Activated CD4-positive, alpha-beta T cell treated with anti-CD3 and anti-CD28 coated beads, Interleukin-2, amount 10 ng/mL, durations not matched to agents 24 days and 14 days (primary cell): ENCODE results near the gene KIF4A. TPM values are rescaled to one million over a fixed set of nuclear protein-coding genes. Genes with fewer than 3 reads are reported as not detected.
A peak's percentile ranks its signal among the peaks of the same experiment; 100 is the strongest.

Experiments
- DNase-seq: peaks from one replicate; pipeline ENCODE4 v3.0.0; 2022
- H3K27ac Mint-ChIP-seq: one replicate; pipeline ENCODE4 v1.8.0; 2022; ENCODE audit warnings: mild to moderate bottlenecking, mixed read lengths
- H3K27me3 Mint-ChIP-seq: one replicate; pipeline ENCODE4 v1.8.0; 2022; ENCODE audit warnings: mixed read lengths
- H3K36me3 Mint-ChIP-seq: one replicate; pipeline ENCODE4 v1.8.0; 2022; ENCODE audit warnings: low read depth, mild to moderate bottlenecking, mixed read lengths
- H3K4me1 Mint-ChIP-seq: one replicate; pipeline ENCODE4 v1.8.0; 2021; ENCODE audit warnings: mixed read lengths
- H3K4me3 Mint-ChIP-seq: one replicate; pipeline ENCODE4 v1.8.0; 2022; ENCODE audit warnings: mild to moderate bottlenecking, moderate library complexity, mixed read lengths
- H3K9me3 Mint-ChIP-seq: one replicate; pipeline ENCODE4 v1.8.0; 2021; ENCODE audit warnings: mixed read lengths
- intact Hi-C: fragments of 100-400 bp; cut with micrococcal nuclease; formaldehyde crosslinking; loops from one replicate; pipeline ENCODE4 v1.15.1; 2023
- total RNA-seq: library from RNA; stranded (reverse); gene quantifications from 2 replicates; pipeline ENCODE4 v1.2.3, GENCODE V29; 2022

Gene KIF4A
- total RNA-seq, 1 donor from 2014 or later, result 19.4 TPM

DNA sequence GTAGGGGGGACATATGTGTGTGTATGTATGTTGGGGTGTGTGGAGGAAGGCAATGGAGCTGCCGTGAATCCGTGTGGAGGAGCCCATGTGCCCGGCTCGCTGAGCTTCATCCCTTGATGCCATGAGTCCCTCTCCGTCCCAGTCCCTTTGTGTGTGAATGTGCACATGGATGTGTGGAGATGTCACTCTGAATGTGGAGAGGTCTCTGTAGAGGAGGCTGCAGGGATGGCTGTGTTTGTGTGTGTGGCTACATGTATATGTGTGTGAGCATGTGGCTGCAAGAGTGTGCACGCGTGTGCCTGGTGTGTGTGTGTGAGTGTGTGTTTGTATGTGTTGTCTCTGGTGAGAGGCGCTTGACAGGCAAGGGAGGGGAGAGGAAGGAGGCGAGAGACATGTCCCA, 156.0 kb downstream of the KIF4A start:
- H3K36me3 Mint-ChIP-seq, result no peaks in the 10 kb centered on the region
- no peak overlapping the region for H3K27ac Mint-ChIP-seq
- peaks cover 47% of the 10 kb centered on the region for H3K27me3 Mint-ChIP-seq
- H3K4me1 Mint-ChIP-seq, result peaks cover 4% of the 10 kb centered on the region
- peak overlapping the region; percentile 44 for H3K4me3 Mint-ChIP-seq
- DNase-seq, result no peak
- no peaks in the 10 kb centered on the region for H3K9me3 Mint-ChIP-seq
- intact Hi-C loops, result no loop called here

- DNase-seq, result no peak
- H3K4me1 Mint-ChIP-seq, result peaks cover 4% of the 10 kb centered on the region
- intact Hi-C loops, result no loop called here
- peaks cover 41% of the 10 kb centered on the region for H3K27me3 Mint-ChIP-seq
- H3K4me3 Mint-ChIP-seq, result no peak overlapping the region
- H3K27ac Mint-ChIP-seq, result no peak overlapping the region
- H3K9me3 Mint-ChIP-seq, result no peaks in the 10 kb centered on the region
- no peaks in the 10 kb centered on the region for H3K36me3 Mint-ChIP-seq
These were observed 156.8 kb downstream of the KIF4A start for GRCh38 chrX:70446380-70447350.

GRCh38 chrX:70449457-70449966, 159.6 kb downstream of the KIF4A start:
- DNase-seq, result no peak
- Mint-ChIP-seq H3K27ac (no peak overlapping the region), H3K4me1 (peaks cover 21% of the 10 kb centered on the region), H3K27me3 (peaks cover 18% of the 10 kb centered on the region), H3K9me3 (no peaks in the 10 kb centered on the region), H3K4me3 (no peak overlapping the region), H3K36me3 (no peaks in the 10 kb centered on the region)
- intact Hi-C loops, result no loop called here

GRCh38 chrX:70452143-70452733, 162.3 kb downstream of the KIF4A start:
- no peaks in the 10 kb centered on the region for H3K9me3 Mint-ChIP-seq
- peak overlapping the region; percentile 91 for H3K27ac Mint-ChIP-seq

DNA sequence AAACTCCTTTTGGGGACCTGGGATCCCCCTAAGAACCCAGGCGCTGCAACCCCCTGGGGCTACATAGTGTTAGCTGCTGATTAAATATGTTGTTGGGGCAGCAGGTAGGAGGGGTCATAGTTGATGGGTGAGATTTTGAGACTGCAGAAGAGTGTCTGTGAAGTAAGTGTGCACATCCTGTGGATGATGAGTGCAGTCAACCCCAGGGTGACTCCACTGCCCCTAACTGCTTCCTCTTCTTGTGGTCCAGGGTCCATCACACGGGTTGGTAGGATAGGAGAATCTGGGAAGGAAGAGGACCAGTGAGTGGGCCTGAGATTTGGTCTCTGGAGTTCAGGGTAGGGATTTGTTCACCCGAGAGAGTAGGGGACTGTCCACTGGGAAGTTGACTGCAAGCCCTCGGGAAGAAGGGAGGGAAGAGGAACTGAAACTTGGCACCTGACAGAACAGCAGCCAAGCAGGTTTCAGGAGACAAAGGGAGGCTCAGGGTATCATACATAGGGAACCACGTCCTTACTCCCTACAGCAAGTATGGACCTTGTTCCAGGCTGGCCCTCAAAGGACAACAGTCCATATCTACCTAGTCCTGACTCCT, 163.2 kb downstream of the KIF4A start:
- Mint-ChIP-seq H3K27me3 (no peaks in the 10 kb centered on the region), H3K27ac (peak overlapping the region; percentile 57), H3K36me3 (peaks cover 5% of the 10 kb centered on the region), H3K4me3 (peak overlapping the region; percentile 90), H3K4me1 (peaks cover 33% of the 10 kb centered on the region), H3K9me3 (no peaks in the 10 kb centered on the region)
- no peak for DNase-seq
- intact Hi-C loops, result loop anchor here (5.0 to 10.0 kb wide), 3 partner anchors 99 to 912 kb away; partner anchors contain the start of gene TAF1

More at GRCh38 chrX:70452143-70452733, 162.3 kb downstream of the KIF4A start:
- Mint-ChIP-seq H3K36me3 (peaks cover 5% of the 10 kb centered on the region), H3K4me1 (peaks cover 33% of the 10 kb centered on the region), H3K4me3 (peak overlapping the region; percentile 90), H3K27me3 (peaks cover 2% of the 10 kb centered on the region)
- intact Hi-C loops, result loop anchor here (1.0 to 10.0 kb wide), 5 partner anchors 18 to 913 kb away; partner anchors contain the start of gene TAF1
- peak; percentile 85 for DNase-seq

DNA sequence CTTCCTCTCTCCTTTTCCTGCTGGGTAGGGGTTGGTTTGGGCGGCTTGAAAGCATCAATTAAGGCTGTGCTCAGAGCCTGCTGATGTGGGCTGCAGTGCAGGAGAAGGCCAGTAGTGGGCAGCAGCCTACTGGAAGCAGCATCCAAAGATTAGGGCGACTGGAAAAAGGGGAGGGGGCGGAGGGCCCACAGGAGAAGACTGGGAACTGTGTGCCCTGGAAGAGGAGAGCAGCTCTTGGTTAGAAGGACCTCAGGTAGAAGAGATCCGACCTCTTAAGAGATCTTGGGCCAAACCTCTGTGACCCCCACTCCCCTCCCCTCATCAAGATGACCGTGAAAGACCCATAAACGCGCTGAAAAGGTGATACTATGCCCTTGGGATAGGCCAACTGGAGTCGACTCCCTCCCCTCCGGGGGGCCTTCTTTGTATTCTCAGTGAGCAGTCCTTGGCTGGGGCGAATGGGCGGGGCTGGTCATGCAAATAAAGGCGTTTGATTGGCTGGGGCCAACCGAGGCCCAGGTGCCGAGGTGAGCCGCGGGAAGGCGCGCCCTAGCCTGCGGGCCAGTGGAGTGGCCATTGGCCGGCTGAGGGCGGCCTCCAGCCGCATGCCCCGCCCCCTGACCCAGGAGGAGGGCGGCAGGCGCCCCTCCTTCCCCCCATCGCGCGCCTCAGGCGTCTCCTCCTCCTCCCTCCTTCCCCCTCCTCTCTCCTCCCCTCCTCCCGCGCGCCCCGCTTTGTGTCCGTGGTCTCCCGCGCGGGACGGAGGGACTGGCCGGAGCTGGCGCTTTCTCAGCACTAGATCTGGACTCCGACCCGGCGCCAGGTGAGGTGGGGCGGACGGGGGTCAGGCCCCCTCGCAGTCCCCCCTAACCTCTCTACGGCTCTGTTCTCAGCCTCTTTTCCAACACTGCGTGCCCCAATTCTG, 164.8 kb downstream of the KIF4A start:
- Mint-ChIP-seq H3K36me3 (peaks cover 10% of the 10 kb centered on the region), H3K9me3 (no peaks in the 10 kb centered on the region), H3K4me1 (peaks cover 35% of the 10 kb centered on the region), H3K27me3 (no peaks in the 10 kb centered on the region), H3K27ac (peak overlapping the region; percentile 98), H3K4me3 (peak overlapping the region; percentile 94)
- peak; percentile 91 for DNase-seq
- intact Hi-C loops, result loop anchor here (2.0 to 10.0 kb wide), 4 partner anchors 98 to 910 kb away; partner anchors contain the start of gene TAF1

- no peaks in the 10 kb centered on the region for H3K9me3 Mint-ChIP-seq
- peaks cover 13% of the 10 kb centered on the region for H3K36me3 Mint-ChIP-seq
- peak overlapping the region; percentile 94 for H3K4me3 Mint-ChIP-seq
- peak; percentile 63 for DNase-seq
- peak overlapping the region; percentile 98 for H3K27ac Mint-ChIP-seq
- peaks cover 35% of the 10 kb centered on the region for H3K4me1 Mint-ChIP-seq
- H3K27me3 Mint-ChIP-seq, result no peaks in the 10 kb centered on the region
- intact Hi-C loops, result loop anchor here (1.0 to 10.0 kb wide), 4 partner anchors 49 to 909 kb away; partner anchors contain the start of gene TAF1
These were observed 165.7 kb downstream of the KIF4A start for GRCh38 chrX:70455366-70456202.

DNA sequence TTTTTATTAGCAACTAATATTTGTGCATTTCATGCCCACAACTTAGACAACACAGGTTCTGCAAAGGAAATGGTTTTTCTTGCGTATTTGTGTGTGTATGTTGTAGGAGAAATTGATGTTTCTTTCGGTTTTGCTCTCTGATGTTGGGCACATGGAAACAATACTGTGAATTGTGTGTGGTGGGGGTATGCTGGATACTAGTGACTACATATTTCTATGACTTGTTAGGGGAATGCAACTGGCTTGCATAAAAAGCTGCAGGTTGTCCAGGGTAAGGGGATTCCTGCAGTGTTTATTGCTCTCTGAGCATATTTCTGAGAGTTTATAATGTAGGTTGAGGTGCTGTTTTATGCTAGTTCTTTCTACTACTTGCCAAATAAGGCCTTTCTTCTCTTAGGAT, 166.4 kb downstream of the KIF4A start:
- Mint-ChIP-seq H3K27me3 (no peaks in the 10 kb centered on the region), H3K4me3 (peak overlapping the region; percentile 94), H3K36me3 (peaks cover 18% of the 10 kb centered on the region), H3K27ac (peak overlapping the region; percentile 98), H3K4me1 (peaks cover 35% of the 10 kb centered on the region), H3K9me3 (no peaks in the 10 kb centered on the region)
- intact Hi-C loops, result loop anchor here (1.0 to 10.0 kb wide), 3 partner anchors 48 to 909 kb away; partner anchors contain the start of gene TAF1
- DNase-seq, result peak; percentile 71

DNA sequence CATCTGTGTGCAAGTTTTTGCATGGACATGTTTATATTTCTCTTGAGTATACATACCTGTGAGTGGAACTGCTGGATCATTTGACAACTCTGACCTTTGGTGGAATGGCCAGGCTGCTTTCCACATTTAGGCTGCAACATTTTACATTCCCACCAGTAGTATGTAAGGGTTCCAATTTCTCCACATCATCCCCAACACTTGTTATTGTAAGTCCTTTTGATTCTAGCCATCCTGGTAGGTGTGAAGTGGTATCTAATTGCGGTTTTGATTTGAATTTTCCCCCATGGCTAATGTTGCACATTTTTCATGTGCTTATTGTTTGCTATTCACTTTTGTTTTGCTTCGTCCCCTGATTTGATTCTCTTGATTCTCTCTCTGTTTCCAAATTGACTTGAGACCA, 171.1 kb downstream of the KIF4A start:
- Mint-ChIP-seq H3K36me3 (peaks cover 24% of the 10 kb centered on the region), H3K9me3 (no peaks in the 10 kb centered on the region), H3K27ac (no peak overlapping the region), H3K4me1 (peaks cover 14% of the 10 kb centered on the region), H3K4me3 (no peak overlapping the region), H3K27me3 (no peaks in the 10 kb centered on the region)
- intact Hi-C loops, result no loop called here
- DNase-seq, result no peak

GRCh38 chrX:70464051-70464450, 174.1 kb downstream of the KIF4A start:
- H3K36me3 Mint-ChIP-seq, result peaks cover 24% of the 10 kb centered on the region
- no peak overlapping the region for H3K27ac Mint-ChIP-seq
- H3K4me3 Mint-ChIP-seq, result no peak overlapping the region
- no peak for DNase-seq
- no peaks in the 10 kb centered on the region for H3K9me3 Mint-ChIP-seq
- H3K4me1 Mint-ChIP-seq, result peaks cover 3% of the 10 kb centered on the region
- H3K27me3 Mint-ChIP-seq, result no peaks in the 10 kb centered on the region
- intact Hi-C loops, result no loop called here

- Mint-ChIP-seq H3K4me1 (peaks cover 12% of the 10 kb centered on the region), H3K9me3 (no peaks in the 10 kb centered on the region), H3K36me3 (peaks cover 21% of the 10 kb centered on the region), H3K27me3 (no peaks in the 10 kb centered on the region), H3K4me3 (no peak overlapping the region), H3K27ac (no peak overlapping the region)
- DNase-seq, result no peak
- intact Hi-C loops, result no loop called here
These were observed 177.1 kb downstream of the KIF4A start for GRCh38 chrX:70466968-70467367.

GRCh38 chrX:70468709-70469108, 178.8 kb downstream of the KIF4A start:
- H3K27me3 Mint-ChIP-seq, result no peaks in the 10 kb centered on the region
- H3K36me3 Mint-ChIP-seq, result peaks cover 23% of the 10 kb centered on the region
- DNase-seq, result no peak
- intact Hi-C loops, result no loop called here
- H3K27ac Mint-ChIP-seq, result no peak overlapping the region
- H3K4me1 Mint-ChIP-seq, result peaks cover 15% of the 10 kb centered on the region
- H3K9me3 Mint-ChIP-seq, result no peaks in the 10 kb centered on the region
- H3K4me3 Mint-ChIP-seq, result no peak overlapping the region
